ENCODE measurements around the gene SLC12A6.

Gene SLC12A6

GRCh38 chr15:34318277-34319079 is 19.1 kb downstream of the SLC12A6 start:
- Histone ChIP-seq H3K9me3 (ENCODE audit: insufficient read depth, low read depth, low read length) (no peaks in the 10 kb centered on the region), H3K4me2 (ENCODE audit: low read depth, low read length, poor library complexity, severe bottlenecking) (peak overlapping the region; percentile 84), H3K9me2 (replicated peaks; ENCODE audit: low read depth, low read length) (no peaks in the 10 kb centered on the region), H3F3A (ENCODE audit: low read depth) (no peaks in the 10 kb centered on the region), H2AFZ (ENCODE audit: low read length) (no peak overlapping the region), H4K20me1 (ENCODE audit: insufficient read depth, low read length, poor library complexity, severe bottlenecking) (peaks cover 28% of the 10 kb centered on the region), H3K9ac (ENCODE audit: low read depth, low read length, poor library complexity, severe bottlenecking) (peak overlapping the region; percentile 58), H3K4me1 (ENCODE audit: insufficient read depth, low read length, poor library complexity, severe bottlenecking) (peaks cover 59% of the 10 kb centered on the region), H3K27me3 (ENCODE audit: insufficient read depth, low read length, poor library complexity, severe bottlenecking) (no peaks in the 10 kb centered on the region), H3K79me2 (ENCODE audit: insufficient read depth, low read length) (peaks cover 98% of the 10 kb centered on the region), H3K36me3 (ENCODE audit: insufficient read depth, low read length) (peaks cover 3% of the 10 kb centered on the region), H3K4me3 (ENCODE audit: low read length, poor library complexity, severe bottlenecking) (peak overlapping the region; percentile 72)
- TF ChIP-seq CTCF (conservative IDR thresholded peaks at IDR 0.05; ENCODE audit: low read length), result no peak
- TF ChIP-seq EZH2phosphoT487 (IDR thresholded peaks at IDR 0.05; ENCODE audit: borderline replicate concordance), result no peak

- no peaks in the 10 kb centered on the region for H3K9me3 ChIP-seq (ENCODE audit: insufficient read depth, low read depth, low read length)
- peak overlapping the region; percentile 11 for H3K9ac ChIP-seq (ENCODE audit: low read depth, low read length, poor library complexity, severe bottlenecking)
- peaks cover 33% of the 10 kb centered on the region for H4K20me1 ChIP-seq (ENCODE audit: insufficient read depth, low read length, poor library complexity, severe bottlenecking)
- no peaks in the 10 kb centered on the region for H3F3A ChIP-seq (ENCODE audit: low read depth)
- TF ChIP-seq CTCF (conservative IDR thresholded peaks at IDR 0.05; ENCODE audit: low read length) (no peak), EZH2phosphoT487 (IDR thresholded peaks at IDR 0.05; ENCODE audit: borderline replicate concordance) (no peak)
- H3K4me1 ChIP-seq (ENCODE audit: insufficient read depth, low read length, poor library complexity, severe bottlenecking), result peaks cover 69% of the 10 kb centered on the region
- H3K36me3 ChIP-seq (ENCODE audit: insufficient read depth, low read length), result peaks cover 17% of the 10 kb centered on the region
- no peaks in the 10 kb centered on the region for H3K9me2 ChIP-seq (replicated peaks; ENCODE audit: low read depth, low read length)
- H3K4me3 ChIP-seq (ENCODE audit: low read length, poor library complexity, severe bottlenecking), result peak overlapping the region; percentile 13
- H3K4me2 ChIP-seq (ENCODE audit: low read depth, low read length, poor library complexity, severe bottlenecking), result peak overlapping the region; percentile 84
- H3K27me3 ChIP-seq (ENCODE audit: insufficient read depth, low read length, poor library complexity, severe bottlenecking), result no peaks in the 10 kb centered on the region
- peaks cover 98% of the 10 kb centered on the region for H3K79me2 ChIP-seq (ENCODE audit: insufficient read depth, low read length)
- H2AFZ ChIP-seq (ENCODE audit: low read length), result no peak overlapping the region
Measured at GRCh38 chr15:34314491-34315490, 22.8 kb downstream of the SLC12A6 start.

- H3K9me2 ChIP-seq (replicated peaks; ENCODE audit: low read depth, low read length), result no peaks in the 10 kb centered on the region
- H3K79me2 ChIP-seq (ENCODE audit: insufficient read depth, low read length), result peaks cover 96% of the 10 kb centered on the region
- H3K36me3 ChIP-seq (ENCODE audit: insufficient read depth, low read length), result peaks cover 24% of the 10 kb centered on the region
- peak overlapping the region; percentile 25 for H3K4me3 ChIP-seq (ENCODE audit: low read length, poor library complexity, severe bottlenecking)
- H3K4me1 ChIP-seq (ENCODE audit: insufficient read depth, low read length, poor library complexity, severe bottlenecking), result peaks cover 47% of the 10 kb centered on the region
- H4K20me1 ChIP-seq (ENCODE audit: insufficient read depth, low read length, poor library complexity, severe bottlenecking), result peaks cover 26% of the 10 kb centered on the region
- H3K9me3 ChIP-seq (ENCODE audit: insufficient read depth, low read depth, low read length), result no peaks in the 10 kb centered on the region
- no peaks in the 10 kb centered on the region for H3K27me3 ChIP-seq (ENCODE audit: insufficient read depth, low read length, poor library complexity, severe bottlenecking)
- TF ChIP-seq EZH2phosphoT487 (IDR thresholded peaks at IDR 0.05; ENCODE audit: borderline replicate concordance) (no peak), CTCF (conservative IDR thresholded peaks at IDR 0.05; ENCODE audit: low read length) (no peak)
- no peak overlapping the region for H2AFZ ChIP-seq (ENCODE audit: low read length)
- H3K4me2 ChIP-seq (ENCODE audit: low read depth, low read length, poor library complexity, severe bottlenecking), result peak overlapping the region; percentile 30
- no peaks in the 10 kb centered on the region; the same call in 1 of the 2 replicates for H3F3A ChIP-seq (ENCODE audit: low read depth)
- H3K9ac ChIP-seq (ENCODE audit: low read depth, low read length, poor library complexity, severe bottlenecking), result no peak overlapping the region
Measured at GRCh38 chr15:34311563-34311962, 26.0 kb downstream of the SLC12A6 start.
